ENCODE data around the gene CDC7.
"Not testable (repeated sequence)": the region's sequence is repeated elsewhere in the genome, so short reads cannot be mapped to it uniquely, and the experiment has no call there.

CDC7 gene

DNA sequence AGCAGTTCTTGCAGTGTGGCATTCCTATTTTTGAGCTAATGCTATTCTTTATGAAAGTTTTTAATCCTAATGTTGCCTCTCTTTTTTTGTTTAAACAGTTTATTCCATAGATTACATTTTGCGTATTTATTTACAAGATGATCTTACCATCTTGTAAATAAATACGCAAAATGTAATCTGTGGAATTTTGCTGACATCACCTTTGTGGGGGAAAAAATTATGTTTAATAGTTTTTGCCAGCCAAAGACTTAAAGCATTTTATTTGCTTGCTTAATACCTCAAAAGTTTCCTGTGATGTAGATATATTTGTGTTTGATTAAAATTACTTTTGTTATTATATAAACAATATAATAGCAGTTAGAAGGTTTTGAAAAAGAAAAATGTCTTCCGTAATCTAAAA is 15.3 kb downstream of the CDC7 start (continued):
- no peak for TF ChIP-seq ZNF214 (tag by site-specific recombination; IDR thresholded peaks at IDR 0.05; ENCODE audit: borderline replicate concordance)
- TF ChIP-seq BCL11A (tag by site-specific recombination; IDR thresholded peaks at IDR 0.05; ENCODE audit: low read depth): no peak
- no peak for TF ChIP-seq ZNF473 (tag by site-specific recombination; IDR thresholded peaks at IDR 0.05)
- no peak for TF ChIP-seq ZNF114 (tag by site-specific recombination; IDR thresholded peaks at IDR 0.05)
- TF ChIP-seq ZFP41 (tag by site-specific recombination; IDR thresholded peaks at IDR 0.05; ENCODE audit: borderline replicate concordance): no peak
- no peak for TF ChIP-seq ZNF19 (tag by site-specific recombination; IDR thresholded peaks at IDR 0.05; ENCODE audit: low read depth)
- TF ChIP-seq, protein P1, sequence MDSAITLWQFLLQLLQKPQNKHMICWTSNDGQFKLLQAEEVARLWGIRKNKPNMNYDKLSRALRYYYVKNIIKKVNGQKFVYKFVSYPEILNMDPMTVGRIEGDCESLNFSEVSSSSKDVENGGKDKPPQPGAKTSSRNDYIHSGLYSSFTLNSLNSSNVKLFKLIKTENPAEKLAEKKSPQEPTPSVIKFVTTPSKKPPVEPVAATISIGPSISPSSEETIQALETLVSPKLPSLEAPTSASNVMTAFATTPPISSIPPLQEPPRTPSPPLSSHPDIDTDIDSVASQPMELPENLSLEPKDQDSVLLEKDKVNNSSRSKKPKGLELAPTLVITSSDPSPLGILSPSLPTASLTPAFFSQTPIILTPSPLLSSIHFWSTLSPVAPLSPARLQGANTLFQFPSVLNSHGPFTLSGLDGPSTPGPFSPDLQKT (IDR thresholded peaks at IDR 0.05; ENCODE audit: borderline replicate concordance, low read depth, low read length): no peak
- TF ChIP-seq, protein P2, sequence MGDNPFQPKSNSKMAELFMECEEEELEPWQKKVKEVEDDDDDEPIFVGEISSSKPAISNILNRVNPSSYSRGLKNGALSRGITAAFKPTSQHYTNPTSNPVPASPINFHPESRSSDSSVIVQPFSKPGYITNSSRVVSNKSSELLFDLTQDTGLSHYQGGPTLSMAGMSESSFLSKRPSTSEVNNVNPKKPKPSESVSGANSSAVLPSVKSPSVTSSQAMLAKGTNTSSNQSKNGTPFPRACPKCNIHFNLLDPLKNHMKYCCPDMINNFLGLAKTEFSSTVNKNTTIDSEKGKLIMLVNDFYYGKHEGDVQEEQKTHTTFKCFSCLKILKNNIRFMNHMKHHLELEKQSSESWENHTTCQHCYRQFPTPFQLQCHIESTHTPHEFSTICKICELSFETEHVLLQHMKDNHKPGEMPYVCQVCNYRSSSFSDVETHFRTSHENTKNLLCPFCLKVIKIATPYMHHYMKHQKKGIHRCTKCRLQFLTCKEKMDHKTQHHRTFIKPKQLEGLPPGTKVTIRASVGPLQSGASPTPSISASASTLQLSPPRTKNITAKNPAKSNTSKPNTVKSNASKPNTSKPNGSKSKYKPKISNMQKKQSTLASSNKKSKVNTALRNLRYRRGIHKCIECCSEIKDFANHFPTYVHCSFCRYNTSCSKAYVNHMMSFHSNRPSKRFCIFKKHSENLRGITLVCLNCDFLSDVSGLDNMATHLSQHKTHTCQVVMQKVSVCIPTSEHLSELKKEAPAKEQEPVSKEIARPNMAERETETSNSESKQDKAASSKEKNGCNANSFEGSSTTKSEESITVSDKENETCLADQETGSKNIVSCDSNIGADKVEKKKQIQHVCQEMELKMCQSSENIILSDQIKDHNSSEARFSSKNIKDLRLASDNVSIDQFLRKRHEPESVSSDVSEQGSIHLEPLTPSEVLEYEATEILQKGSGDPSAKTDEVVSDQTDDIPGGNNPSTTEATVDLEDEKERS (tag by site-specific recombination; IDR thresholded peaks at IDR 0.05): no peak
- TF ChIP-seq ZNF777 (tag by site-specific recombination; IDR thresholded peaks at IDR 0.05; ENCODE audit: borderline replicate concordance): no peak

DNA sequence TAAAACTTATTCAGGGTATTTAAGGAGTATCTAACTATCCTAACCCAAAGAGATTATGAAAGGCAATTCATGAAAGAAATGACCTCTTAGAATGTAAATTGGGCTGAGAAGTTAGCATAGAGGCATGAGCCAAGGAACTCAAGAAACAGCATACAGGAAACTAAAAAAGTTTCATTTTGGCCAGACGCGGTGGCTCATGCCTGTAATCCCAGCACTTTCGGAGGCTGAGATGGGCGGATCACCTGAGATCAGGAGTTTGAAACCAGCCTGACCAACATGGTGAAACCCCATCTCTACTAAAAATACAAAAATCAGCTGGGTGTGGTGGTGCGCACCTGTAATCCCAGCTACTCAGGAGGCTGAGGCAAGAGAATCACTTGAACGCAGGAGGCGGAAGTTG is 16.0 kb downstream of the CDC7 start:
- H3K9me3 ChIP-seq (ENCODE audit: control insufficient read depth, insufficient read depth, low read depth, low read length); H3K27ac ChIP-seq (ENCODE audit: extremely low read depth, low read depth, low read length); POLR2A ChIA-PET; H3K4me1 ChIP-seq (ENCODE audit: control insufficient read depth, insufficient read depth, low read length); H3K4me3 ChIP-seq (ENCODE audit: low read depth, low read length): not testable (repeated sequence)
- CTCF ChIA-PET: interaction anchor here (1.0 kb wide), 1 partner anchor 9 kb away, joined by 3 read pairs; no protein-coding TSS in a partner anchor
- peaks cover 47 to 81% of the 10 kb centered on the region in 2 experiments for H3K36me3 ChIP-seq (ENCODE audit: control insufficient read depth in 2 of 2, insufficient read depth in 1 of 2, low read length in 2 of 2)

DNA sequence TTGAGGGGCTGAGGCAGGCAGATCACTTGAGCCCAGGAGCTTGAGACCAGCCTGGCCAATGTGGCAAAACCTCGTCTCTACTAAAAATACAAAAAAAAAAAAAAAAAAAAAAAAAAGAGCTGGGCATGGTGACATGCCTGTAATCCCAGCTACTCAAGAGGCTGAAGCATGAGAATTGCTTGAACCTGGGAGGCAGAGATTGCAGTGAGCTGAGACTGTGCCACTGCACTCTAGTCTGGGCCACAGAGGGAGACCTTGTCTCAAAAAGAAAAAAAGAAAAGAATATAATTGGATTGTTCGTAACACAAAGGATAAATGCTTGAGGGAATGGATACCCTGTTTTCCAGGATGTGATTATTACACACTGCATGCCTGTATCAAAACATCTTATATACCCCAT is 18.5 kb downstream of the CDC7 start:
- H3K9me3 ChIP-seq (ENCODE audit: control insufficient read depth, insufficient read depth, low read depth, low read length); H3K4me3 ChIP-seq (ENCODE audit: low read depth, low read length); CTCF ChIA-PET; H3K27ac ChIP-seq (ENCODE audit: extremely low read depth, low read depth, low read length); H3K4me1 ChIP-seq (ENCODE audit: control insufficient read depth, insufficient read depth, low read length): not testable (repeated sequence)
- TF ChIP-seq, protein P3, sequence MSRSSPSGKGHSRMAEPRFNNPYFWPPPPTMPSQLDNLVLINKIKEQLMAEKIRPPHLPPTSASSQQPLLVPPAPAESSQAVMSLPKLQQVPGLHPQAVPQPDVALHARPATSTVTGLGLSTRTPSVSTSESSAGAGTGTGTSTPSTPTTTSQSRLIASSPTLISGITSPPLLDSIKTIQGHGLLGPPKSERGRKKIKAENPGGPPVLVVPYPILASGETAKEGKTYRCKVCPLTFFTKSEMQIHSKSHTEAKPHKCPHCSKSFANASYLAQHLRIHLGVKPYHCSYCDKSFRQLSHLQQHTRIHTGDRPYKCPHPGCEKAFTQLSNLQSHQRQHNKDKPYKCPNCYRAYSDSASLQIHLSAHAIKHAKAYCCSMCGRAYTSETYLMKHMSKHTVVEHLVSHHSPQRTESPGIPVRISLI (tag by site-specific recombination; IDR thresholded peaks at IDR 0.05): peak; percentile 51
- POLR2A ChIA-PET: interaction anchor here (0.6 kb wide), 1 partner anchor 316 kb away, joined by 5 read pairs; no protein-coding TSS in a partner anchor
- H3K36me3 ChIP-seq (ENCODE audit: control insufficient read depth in 2 of 2, insufficient read depth in 1 of 2, low read length in 2 of 2): peaks cover 30 to 77% of the 10 kb centered on the region in 2 experiments

DNA sequence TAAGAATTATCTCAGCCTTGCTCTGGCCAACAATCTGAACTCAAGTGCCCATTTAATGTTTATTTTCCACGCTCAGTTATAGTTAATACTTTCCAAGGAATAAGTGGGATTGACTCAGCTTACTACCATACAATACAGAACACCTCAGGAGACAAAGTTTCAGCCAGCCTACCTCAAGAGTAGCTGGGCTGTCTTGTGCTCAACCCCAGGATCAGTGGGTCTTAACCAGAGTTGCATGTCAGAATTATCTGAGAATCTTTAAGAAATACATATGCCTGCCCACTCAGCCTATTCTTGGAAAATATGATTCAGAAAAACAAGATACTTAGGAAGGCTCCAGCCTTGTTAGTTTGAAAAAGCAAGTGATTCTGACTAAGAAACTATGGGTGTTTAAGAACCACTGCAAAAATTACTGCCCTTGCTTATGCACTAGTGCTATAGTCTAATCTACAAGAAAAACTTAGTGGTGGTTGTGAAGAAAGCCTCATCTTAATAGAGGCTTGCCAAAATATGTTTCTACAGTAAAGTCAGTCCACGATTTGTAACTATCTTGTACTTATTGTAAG is 20.4 kb downstream of the CDC7 start:
- POLR2A ChIA-PET: no interaction called here
- CTCF ChIA-PET: interaction anchor here (1.0 kb wide), 1 partner anchor 355 kb away, joined by 3 read pairs; no protein-coding TSS in a partner anchor
- TF ChIP-seq ZNF776 (tag by site-specific recombination; IDR thresholded peaks at IDR 0.05; ENCODE audit: borderline replicate concordance): no peak
- no peak for TF ChIP-seq ZNF16 (tag by site-specific recombination; IDR thresholded peaks at IDR 0.05; ENCODE audit: low read depth)
- no peak for TF ChIP-seq ZNF654 (tag by site-specific recombination; IDR thresholded peaks at IDR 0.05; ENCODE audit: low read depth)
- no peak for TF ChIP-seq OSR2 (tag by site-specific recombination; IDR thresholded peaks at IDR 0.05)
- TF ChIP-seq, protein P4, sequence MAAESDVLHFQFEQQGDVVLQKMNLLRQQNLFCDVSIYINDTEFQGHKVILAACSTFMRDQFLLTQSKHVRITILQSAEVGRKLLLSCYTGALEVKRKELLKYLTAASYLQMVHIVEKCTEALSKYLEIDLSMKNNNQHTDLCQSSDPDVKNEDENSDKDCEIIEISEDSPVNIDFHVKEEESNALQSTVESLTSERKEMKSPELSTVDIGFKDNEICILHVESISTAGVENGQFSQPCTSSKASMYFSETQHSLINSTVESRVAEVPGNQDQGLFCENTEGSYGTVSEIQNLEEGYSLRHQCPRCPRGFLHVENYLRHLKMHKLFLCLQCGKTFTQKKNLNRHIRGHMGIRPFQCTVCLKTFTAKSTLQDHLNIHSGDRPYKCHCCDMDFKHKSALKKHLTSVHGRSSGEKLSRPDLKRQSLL (tag by site-specific recombination; IDR thresholded peaks at IDR 0.05): no peak
- TF ChIP-seq KLF8 (tag by site-specific recombination; IDR thresholded peaks at IDR 0.05): no peak
- TF ChIP-seq, protein P5, sequence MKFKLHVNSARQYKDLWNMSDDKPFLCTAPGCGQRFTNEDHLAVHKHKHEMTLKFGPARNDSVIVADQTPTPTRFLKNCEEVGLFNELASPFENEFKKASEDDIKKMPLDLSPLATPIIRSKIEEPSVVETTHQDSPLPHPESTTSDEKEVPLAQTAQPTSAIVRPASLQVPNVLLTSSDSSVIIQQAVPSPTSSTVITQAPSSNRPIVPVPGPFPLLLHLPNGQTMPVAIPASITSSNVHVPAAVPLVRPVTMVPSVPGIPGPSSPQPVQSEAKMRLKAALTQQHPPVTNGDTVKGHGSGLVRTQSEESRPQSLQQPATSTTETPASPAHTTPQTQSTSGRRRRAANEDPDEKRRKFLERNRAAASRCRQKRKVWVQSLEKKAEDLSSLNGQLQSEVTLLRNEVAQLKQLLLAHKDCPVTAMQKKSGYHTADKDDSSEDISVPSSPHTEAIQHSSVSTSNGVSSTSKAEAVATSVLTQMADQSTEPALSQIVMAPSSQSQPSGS (tag by site-specific recombination; IDR thresholded peaks at IDR 0.05; ENCODE audit: low read depth): no peak
- no peak for TF ChIP-seq ZNF214 (tag by site-specific recombination; IDR thresholded peaks at IDR 0.05; ENCODE audit: borderline replicate concordance)
- no peak for TF ChIP-seq ZNF555 (tag by site-specific recombination; conservative IDR thresholded peaks at IDR 0.05)

More for the DNA sequence above, 20.4 kb downstream of the CDC7 start:
- Histone ChIP-seq H3K27ac (ENCODE audit: extremely low read depth, low read depth, low read length) (no peak overlapping the region), H3K4me1 (ENCODE audit: control insufficient read depth, insufficient read depth, low read length) (no peaks in the 10 kb centered on the region), H3K4me3 (ENCODE audit: low read depth, low read length) (no peak overlapping the region), H3K9me3 (ENCODE audit: control insufficient read depth, insufficient read depth, low read depth, low read length) (no peaks in the 10 kb centered on the region), H3K36me3 (ENCODE audit: control insufficient read depth in 2 of 2, insufficient read depth in 1 of 2, low read length in 2 of 2) (peaks cover 25 to 69% of the 10 kb centered on the region in 2 experiments)

Data from HEK293 (cell line).